HPDE6-E6E7 (cell line): ENCODE measurements around the gene GSKIP.

ENCODE experiments used
- DNase-seq: peaks from one replicate; pipeline ENCODE4 v3.0.0; 2011; ENCODE audit warnings: missing footprints; ENCODE audit errors: extremely low spot score

The GSKIP gene

GRCh38 chr14:96376093-96376492 lies 12.8 kb downstream of the GSKIP start:
- no peak for DNase-seq

GRCh38 chr14:96380735-96381134 lies 17.4 kb downstream of the GSKIP start:
- no peak for DNase-seq

- no peak for DNase-seq
These were observed 20.1 kb downstream of the GSKIP start for GRCh38 chr14:96383445-96383844.

GRCh38 chr14:96384053-96384452 lies 20.7 kb downstream of the GSKIP start:
- no peak for DNase-seq

- DNase-seq, result no peak
These were observed 21.4 kb downstream of the GSKIP start for GRCh38 chr14:96384740-96385139.

GRCh38 chr14:96385385-96385784 lies 22.1 kb downstream of the GSKIP start:
- no peak for DNase-seq

GRCh38 chr14:96390965-96391292 lies 27.6 kb downstream of the GSKIP start:
- no peak for DNase-seq

- DNase-seq, result peak; percentile 90
These were observed 28.2 kb downstream of the GSKIP start for GRCh38 chr14:96391293-96392118.

GRCh38 chr14:96393071-96393691 lies 29.9 kb downstream of the GSKIP start:
- DNase-seq, result no peak

GRCh38 chr14:96394047-96394815 lies 30.9 kb downstream of the GSKIP start:
- DNase-seq, result no peak

GRCh38 chr14:96398432-96398831 lies 35.1 kb downstream of the GSKIP start:
- no peak for DNase-seq

- no peak for DNase-seq
These were observed 35.6 kb downstream of the GSKIP start for GRCh38 chr14:96398921-96399320.

- no peak for DNase-seq
These were observed 36.1 kb downstream of the GSKIP start for GRCh38 chr14:96399405-96399804.

- no peak for DNase-seq
These were observed 37.2 kb downstream of the GSKIP start for GRCh38 chr14:96400495-96400894.

- DNase-seq, result no peak
These were observed 40.1 kb downstream of the GSKIP start for GRCh38 chr14:96403409-96403808.

GRCh38 chr14:96405677-96406076 lies 42.4 kb downstream of the GSKIP start:
- no peak for DNase-seq

GRCh38 chr14:96407935-96408570 lies 44.7 kb downstream of the GSKIP start:
- no peak for DNase-seq

- DNase-seq, result no peak
These were observed 45.3 kb downstream of the GSKIP start for GRCh38 chr14:96408608-96409007.

- DNase-seq, result no peak
These were observed 46.4 kb downstream of the GSKIP start for GRCh38 chr14:96409701-96410100.

- no peak for DNase-seq
These were observed 46.8 kb downstream of the GSKIP start for GRCh38 chr14:96410119-96410518.

- DNase-seq, result no peak
These were observed 50.2 kb downstream of the GSKIP start for GRCh38 chr14:96413526-96413925.

- DNase-seq, result no peak
These were observed 52.2 kb downstream of the GSKIP start for GRCh38 chr14:96415559-96415958.
